Stimulated activated naive CD8-positive, alpha-beta T cell treated with anti-CD3 and anti-CD28 coated beads, Interleukin-15, amount 100 ng/mL, for 72 hours (primary cell): ENCODE measurements around the gene AJM1.
A peak's percentile ranks its signal among the peaks of the same experiment; 100 is the strongest.

Experiments
- ATAC-seq: fragments of 150-1000 bp; cut with Tn5 transposase; 2 replicates; pipeline ENCODE4 v1.10.0; 2021; ENCODE audit warnings: mild to moderate bottlenecking, moderate library complexity
- DNase-seq, 2 donors: peaks; one replicate each; pipeline ENCODE4 v3.0.0; 2021 to 2022
- H3K27ac Mint-ChIP-seq, 2 donors: one replicate each; pipeline ENCODE4 v1.8.0; 2022; ENCODE audit warnings: mild to moderate bottlenecking in 2 of 2, mixed read lengths in 2 of 2, moderate library complexity in 2 of 2
- H3K27me3 Mint-ChIP-seq: one replicate; pipeline ENCODE4 v1.8.0; 2022; ENCODE audit warnings: mixed read lengths
- H3K4me1 Mint-ChIP-seq: one replicate; pipeline ENCODE4 v1.8.0; 2022; ENCODE audit warnings: mild to moderate bottlenecking, mixed read lengths
- H3K4me3 Mint-ChIP-seq, 2 donors: one replicate each; pipeline ENCODE4 v1.8.0; 2022; ENCODE audit warnings: mild to moderate bottlenecking in 2 of 2, mixed read lengths in 2 of 2, moderate library complexity in 1 of 2
- H3K9me3 Mint-ChIP-seq, 2 donors: one replicate each; pipeline ENCODE4 v1.8.0; 2022; ENCODE audit warnings: mixed read lengths in 2 of 2

The AJM1 gene

DNA sequence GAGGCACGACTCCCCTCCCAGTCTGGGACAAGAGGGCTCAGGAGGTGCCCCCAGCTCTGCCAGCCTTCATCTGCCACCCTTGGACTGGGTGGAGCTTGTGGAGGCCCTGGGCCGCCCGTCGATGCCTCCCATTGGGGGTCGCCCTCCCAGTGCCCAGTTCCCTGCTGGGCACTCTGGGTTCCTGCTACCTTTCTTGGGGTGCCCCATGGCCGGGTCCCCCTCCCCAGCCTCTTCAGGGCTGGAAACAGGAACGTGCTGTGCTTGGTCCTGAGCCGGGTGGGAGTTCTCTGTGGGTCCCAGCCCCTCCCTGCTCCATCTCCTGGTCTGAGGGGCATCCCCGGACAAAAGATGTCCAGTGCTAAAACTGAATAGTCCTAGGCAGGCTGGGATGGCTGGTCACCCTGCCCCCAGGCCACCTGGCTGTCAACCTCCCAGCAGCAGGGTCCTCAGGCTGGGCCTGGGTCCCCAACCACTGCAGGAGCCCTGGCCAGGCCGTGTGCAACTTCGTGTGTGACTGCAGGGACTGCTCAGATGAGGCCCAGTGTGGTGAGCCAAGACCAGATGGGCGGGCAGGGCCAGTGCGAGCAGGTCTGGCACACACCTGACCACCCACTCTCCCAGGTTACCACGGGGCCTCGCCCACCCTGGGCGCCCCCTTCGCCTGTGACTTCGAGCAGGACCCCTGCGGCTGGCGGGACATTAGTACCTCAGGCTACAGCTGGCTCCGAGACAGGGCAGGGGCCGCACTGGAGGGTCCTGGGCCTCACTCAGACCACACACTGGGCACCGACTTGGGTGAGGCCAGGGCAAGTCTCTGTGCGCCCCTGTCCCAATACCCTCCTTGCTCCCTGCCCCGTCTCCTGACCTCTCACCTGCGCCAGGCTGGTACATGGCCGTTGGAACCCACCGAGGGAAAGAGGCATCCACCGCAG lies 10.7 kb downstream of the AJM1 start:
- Mint-ChIP-seq H3K4me3 (no peak overlapping the region), H3K27ac (no peak overlapping the region), H3K9me3 (no peaks in the 10 kb centered on the region), H3K4me1 (peaks cover 23% of the 10 kb centered on the region), H3K27me3 (peaks cover 3% of the 10 kb centered on the region)
- no peak for DNase-seq
- ATAC-seq = no peak

DNA sequence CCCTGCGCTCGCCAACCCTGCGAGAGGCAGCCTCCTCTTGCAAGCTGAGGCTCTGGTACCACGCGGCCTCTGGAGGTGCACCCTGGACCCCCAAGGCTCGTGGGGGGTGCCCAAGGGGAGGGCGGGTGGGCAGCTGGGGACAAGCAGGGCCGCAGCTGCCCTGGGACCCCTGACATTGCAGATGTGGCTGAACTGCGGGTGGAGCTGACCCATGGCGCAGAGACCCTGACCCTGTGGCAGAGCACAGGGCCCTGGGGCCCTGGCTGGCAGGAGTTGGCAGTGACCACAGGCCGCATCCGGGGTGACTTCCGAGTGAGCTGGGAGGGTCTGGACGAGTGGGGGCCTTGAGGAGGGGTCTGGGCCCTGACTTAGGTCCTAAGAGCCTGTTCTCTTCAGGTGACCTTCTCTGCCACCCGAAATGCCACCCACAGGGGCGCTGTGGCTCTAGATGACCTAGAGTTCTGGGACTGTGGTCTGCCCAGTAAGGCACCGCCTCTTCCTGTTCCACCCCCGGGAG lies 11.4 kb downstream of the AJM1 start:
- Mint-ChIP-seq H3K4me1 (peaks cover 21% of the 10 kb centered on the region), H3K27me3 (no peaks in the 10 kb centered on the region), H3K27ac (no peak overlapping the region), H3K4me3 (no peak overlapping the region), H3K9me3 (no peaks in the 10 kb centered on the region)
- DNase-seq = no peak
- no peak for ATAC-seq

DNA sequence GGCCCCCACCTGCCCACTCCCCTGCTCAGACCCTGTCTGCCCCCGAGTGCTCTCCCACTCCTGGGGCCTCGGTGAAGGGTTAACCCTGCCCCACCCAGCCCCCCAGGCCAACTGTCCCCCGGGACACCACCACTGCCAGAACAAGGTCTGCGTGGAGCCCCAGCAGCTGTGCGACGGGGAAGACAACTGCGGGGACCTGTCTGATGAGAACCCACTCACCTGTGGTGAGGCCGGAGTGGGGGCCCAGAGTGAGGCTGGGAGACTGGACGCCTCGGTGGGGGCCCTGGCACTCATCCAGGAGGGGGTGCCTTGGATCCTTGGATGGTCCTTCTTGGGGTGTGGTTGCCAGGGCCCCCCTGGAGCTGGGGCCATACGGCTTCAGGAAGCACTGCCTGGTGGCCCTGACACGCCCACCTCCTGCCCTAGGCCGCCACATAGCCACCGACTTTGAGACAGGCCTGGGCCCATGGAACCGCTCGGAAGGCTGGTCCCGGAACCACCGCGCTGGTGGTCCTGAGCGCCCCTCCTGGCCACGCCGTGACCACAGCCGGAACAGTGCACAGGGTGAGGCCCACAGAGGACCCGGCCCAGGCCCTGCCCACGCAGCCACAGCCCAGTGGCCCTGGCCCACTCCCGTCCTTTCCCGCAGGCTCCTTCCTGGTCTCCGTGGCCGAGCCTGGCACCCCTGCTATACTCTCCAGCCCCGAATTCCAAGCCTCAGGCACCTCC lies 12.0 kb downstream of the AJM1 start:
- Mint-ChIP-seq H3K27me3 (no peaks in the 10 kb centered on the region), H3K27ac (peak overlapping the region in 1 of 2 donors; percentile 90), H3K4me3 (no peak overlapping the region), H3K9me3 (no peaks in the 10 kb centered on the region), H3K4me1 (peaks cover 21% of the 10 kb centered on the region)
- no peak for DNase-seq
- ATAC-seq = no peak

DNA sequence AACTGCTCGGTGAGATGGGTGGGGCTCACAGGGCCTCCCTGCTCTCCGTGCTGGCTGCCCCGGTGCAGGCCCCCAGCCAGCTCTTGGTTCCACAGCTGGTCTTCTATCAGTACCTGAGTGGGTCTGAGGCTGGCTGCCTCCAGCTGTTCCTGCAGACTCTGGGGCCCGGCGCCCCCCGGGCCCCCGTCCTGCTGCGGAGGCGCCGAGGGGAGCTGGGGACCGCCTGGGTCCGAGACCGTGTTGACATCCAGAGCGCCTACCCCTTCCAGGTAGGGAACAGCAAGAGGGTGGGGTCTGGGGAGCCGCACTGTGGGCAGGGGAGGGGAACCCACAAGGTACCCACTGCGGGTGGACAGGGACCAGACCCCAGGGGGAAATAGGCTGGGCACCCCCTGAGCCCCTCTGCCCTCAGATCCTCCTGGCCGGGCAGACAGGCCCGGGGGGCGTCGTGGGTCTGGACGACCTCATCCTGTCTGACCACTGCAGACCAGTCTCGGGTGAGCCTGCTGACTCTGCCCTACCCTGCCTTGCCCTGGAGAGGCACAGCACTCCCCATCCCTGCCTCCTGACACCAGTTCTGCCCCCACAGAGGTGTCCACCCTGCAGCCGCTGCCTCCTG lies 12.7 kb downstream of the AJM1 start:
- Mint-ChIP-seq H3K4me1 (peaks cover 16% of the 10 kb centered on the region), H3K4me3 (no peak overlapping the region), H3K9me3 (no peaks in the 10 kb centered on the region), H3K27me3 (no peaks in the 10 kb centered on the region), H3K27ac (peak overlapping the region in 1 of 2 donors; percentile 90)
- ATAC-seq (no peak), DNase-seq (no peak)

DNA sequence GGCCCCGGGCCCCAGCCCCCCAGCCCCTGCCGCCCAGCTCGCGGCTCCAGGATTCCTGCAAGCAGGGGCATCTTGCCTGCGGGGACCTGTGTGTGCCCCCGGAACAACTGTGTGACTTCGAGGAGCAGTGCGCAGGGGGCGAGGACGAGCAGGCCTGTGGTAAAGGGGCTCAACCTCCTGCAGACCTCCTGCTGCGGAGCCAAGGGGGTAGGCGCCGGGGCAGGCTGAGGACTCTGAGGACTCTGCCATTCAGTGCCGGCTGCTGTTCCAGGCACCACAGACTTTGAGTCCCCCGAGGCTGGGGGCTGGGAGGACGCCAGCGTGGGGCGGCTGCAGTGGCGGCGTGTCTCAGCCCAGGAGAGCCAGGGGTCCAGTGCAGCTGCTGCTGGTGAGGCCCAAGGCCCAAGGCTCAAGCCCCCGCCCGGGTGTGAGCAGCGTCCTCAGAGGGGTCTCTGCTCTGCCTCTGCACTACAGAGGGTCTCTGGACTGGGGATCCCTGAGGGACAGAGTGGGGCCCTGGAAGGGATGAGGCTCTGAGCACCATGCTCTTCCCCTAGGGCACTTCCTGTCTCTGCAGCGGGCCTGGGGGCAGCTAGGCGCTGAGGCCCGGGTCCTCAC lies 13.3 kb downstream of the AJM1 start:
- no peaks in the 10 kb centered on the region for H3K27me3 Mint-ChIP-seq
- no peak for ATAC-seq

DNA sequence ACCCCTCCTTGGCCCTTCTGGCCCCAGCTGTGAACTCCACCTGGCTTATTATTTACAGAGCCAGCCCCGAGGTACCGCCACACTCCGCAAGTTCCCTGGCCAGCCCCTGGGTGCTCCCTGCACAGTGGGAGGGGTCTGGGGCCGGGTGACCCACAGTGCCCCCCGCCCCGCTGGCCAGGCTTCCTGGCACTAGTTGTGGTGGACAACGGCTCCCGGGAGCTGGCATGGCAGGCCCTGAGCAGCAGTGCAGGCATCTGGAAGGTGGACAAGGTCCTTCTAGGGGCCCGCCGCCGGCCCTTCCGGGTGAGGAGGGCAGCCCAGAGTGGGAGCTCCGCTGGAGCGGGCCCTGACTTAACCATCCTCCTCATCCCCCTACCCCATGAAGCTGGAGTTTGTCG lies 13.8 kb downstream of the AJM1 start:
- H3K27ac Mint-ChIP-seq = no peak overlapping the region
- H3K4me3 Mint-ChIP-seq = no peak overlapping the region
- no peak for DNase-seq
- no peaks in the 10 kb centered on the region for H3K9me3 Mint-ChIP-seq
- no peaks in the 10 kb centered on the region for H3K27me3 Mint-ChIP-seq
- H3K4me1 Mint-ChIP-seq = peaks cover 5% of the 10 kb centered on the region
- no peak for ATAC-seq

More for the DNA sequence above, 13.3 kb downstream of the AJM1 start:
- DNase-seq = peak in 1 of 2 donors; percentile 8
- Mint-ChIP-seq H3K27ac (no peak overlapping the region), H3K9me3 (no peaks in the 10 kb centered on the region), H3K4me3 (no peak overlapping the region), H3K4me1 (peaks cover 10% of the 10 kb centered on the region)

DNA sequence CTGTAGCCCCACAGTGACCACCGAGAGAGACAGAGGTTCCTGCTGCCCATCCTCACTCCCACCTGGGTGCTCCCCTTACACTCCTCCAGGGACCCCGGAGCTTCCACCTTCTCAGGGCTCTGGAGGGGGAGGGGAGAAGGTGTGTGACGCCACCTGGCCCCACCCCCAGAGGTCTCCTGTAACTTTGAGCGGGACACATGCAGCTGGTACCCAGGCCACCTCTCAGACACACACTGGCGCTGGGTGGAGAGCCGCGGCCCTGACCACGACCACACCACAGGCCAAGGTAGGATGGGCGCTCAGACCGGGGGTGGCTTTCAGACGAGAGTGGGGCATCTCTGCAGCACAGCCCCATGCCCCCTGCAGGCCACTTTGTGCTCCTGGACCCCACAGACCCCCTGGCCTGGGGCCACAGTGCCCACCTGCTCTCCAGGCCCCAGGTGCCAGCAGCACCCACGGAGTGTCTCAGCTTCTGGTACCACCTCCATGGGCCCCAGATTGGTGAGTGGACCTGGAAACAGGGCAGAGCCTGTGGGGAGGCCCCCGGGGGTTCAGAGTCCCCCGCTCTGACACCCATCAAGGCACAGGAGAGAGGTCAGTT lies 14.4 kb downstream of the AJM1 start:
- Mint-ChIP-seq H3K9me3 (no peaks in the 10 kb centered on the region), H3K4me3 (no peak overlapping the region), H3K4me1 (no peaks in the 10 kb centered on the region), H3K27me3 (no peaks in the 10 kb centered on the region), H3K27ac (no peak overlapping the region)
- no peak for ATAC-seq
- DNase-seq = peak in 1 of 2 donors; percentile 13

DNA sequence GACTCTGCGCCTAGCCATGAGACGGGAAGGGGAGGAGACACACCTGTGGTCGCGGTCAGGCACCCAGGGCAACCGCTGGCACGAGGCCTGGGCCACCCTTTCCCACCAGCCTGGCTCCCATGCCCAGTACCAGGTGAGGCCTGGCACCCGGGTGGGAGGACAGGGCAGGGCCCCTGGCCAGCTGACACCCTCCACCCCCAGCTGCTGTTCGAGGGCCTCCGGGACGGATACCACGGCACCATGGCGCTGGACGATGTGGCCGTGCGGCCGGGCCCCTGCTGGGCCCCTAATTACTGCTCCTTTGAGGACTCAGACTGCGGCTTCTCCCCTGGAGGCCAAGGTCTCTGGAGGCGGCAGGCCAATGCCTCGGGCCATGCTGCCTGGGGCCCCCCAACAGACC lies 14.9 kb downstream of the AJM1 start:
- H3K4me3 Mint-ChIP-seq = no peak overlapping the region
- ATAC-seq = no peak
- no peaks in the 10 kb centered on the region for H3K4me1 Mint-ChIP-seq
- no peaks in the 10 kb centered on the region for H3K9me3 Mint-ChIP-seq
- H3K27me3 Mint-ChIP-seq = no peaks in the 10 kb centered on the region
- peak in 1 of 2 donors; percentile 9 for DNase-seq
- H3K27ac Mint-ChIP-seq = no peak overlapping the region

DNA sequence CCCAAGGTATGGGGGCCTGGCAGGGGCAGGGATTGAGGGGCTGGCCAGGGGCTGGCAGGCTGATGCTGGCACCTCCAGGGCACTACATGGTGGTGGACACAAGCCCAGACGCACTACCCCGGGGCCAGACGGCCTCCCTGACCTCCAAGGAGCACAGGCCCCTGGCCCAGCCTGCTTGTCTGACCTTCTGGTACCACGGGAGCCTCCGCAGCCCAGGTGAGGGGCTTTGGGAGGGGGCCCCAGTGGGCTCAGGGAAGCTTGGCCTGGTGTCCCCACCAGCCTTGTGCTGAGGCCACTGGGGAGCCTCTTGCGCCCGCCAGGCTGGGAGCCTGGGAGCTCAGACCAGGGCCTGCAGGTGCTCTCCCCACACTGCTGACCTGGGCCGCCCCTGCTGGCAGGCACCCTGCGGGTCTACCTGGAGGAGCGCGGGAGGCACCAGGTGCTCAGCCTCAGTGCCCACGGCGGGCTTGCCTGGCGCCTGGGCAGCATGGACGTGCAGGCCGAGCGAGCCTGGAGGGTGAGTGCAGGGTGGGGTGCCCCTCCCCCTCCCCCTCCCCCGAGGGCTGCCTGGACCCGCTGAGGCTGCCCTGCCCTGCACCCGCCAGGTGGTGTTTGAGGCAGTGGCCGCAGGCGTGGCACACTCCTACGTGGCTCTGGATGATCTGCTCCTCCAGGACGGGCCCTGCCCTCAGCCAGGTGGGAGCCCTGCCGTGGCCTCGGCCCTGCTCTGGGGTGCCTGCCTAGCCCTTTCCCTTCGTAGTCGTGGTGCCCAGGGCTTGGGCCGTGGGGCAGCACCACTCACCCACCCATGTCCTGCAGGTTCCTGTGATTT lies 15.5 kb downstream of the AJM1 start:
- no peaks in the 10 kb centered on the region for H3K9me3 Mint-ChIP-seq
- peak; percentile 14 for ATAC-seq
- no peak overlapping the region for H3K27ac Mint-ChIP-seq

DNA sequence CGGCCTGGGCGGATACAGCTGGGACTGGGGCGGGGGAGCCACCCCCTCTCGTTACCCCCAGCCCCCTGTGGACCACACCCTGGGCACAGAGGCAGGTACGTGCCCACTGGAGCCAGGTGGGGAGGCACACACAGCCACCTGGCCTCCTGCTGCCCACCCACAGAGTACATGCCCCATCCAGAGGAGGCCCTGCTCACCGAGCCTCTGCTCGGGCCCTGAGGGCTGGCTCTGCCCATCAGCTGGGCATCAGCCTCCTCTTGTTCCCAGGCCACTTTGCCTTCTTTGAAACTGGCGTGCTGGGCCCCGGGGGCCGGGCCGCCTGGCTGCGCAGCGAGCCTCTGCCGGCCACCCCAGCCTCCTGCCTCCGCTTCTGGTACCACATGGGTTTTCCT lies 16.2 kb downstream of the AJM1 start:
- Mint-ChIP-seq H3K9me3 (no peaks in the 10 kb centered on the region), H3K4me1 (peaks cover 4% of the 10 kb centered on the region), H3K4me3 (no peak overlapping the region), H3K27me3 (no peaks in the 10 kb centered on the region), H3K27ac (no peak overlapping the region)
- DNase-seq (no peak), ATAC-seq (peak; percentile 5)

More for the DNA sequence above, 15.5 kb downstream of the AJM1 start:
- no peaks in the 10 kb centered on the region for H3K27me3 Mint-ChIP-seq
- no peak overlapping the region for H3K4me3 Mint-ChIP-seq
- DNase-seq = peak in 1 of 2 donors; percentile 12
- no peaks in the 10 kb centered on the region for H3K4me1 Mint-ChIP-seq

DNA sequence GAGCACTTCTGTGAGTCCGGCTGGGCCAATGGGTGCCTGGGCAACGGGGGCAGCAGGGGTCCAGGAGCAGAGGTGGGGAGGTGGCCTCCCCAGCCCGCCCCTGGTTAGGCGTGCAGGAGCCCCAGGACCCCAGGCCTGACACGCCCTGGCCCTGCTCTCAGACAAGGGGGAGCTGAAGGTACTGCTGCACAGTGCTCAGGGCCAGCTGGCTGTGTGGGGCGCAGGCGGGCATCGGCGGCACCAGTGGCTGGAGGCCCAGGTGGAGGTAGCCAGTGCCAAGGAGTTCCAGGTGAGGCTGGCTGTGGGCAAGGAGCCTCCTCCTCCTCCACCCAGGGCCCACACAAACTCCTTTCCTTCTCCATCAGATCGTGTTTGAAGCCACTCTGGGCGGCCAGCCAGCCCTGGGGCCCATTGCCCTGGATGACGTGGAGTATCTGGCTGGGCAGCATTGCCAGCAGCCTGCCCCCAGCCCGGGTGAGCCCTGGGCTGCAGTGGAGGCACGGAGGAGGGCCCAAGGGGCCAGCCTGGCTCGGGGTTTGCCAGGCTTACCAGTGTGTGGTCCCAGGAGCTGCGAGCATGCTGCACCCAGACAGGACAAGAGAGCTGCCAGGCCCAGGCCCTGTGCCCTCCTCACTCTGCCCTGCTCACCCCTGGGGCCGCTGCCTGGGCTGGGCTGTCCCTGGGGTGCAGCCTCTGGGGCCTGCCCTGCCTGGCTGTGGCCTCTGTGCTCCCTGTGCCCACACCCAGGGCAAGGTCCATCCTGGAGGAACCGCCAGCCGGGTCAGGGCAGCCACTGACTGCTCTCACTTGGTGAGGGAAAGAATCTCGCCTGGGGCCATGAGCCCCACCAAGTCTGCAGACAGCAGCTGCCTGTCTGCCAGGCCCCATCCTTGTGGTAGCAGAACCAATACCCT lies 16.8 kb downstream of the AJM1 start:
- no peaks in the 10 kb centered on the region for H3K9me3 Mint-ChIP-seq
- peak in 1 of 2 donors; percentile 12 for DNase-seq
- no peak overlapping the region for H3K27ac Mint-ChIP-seq
- no peak overlapping the region for H3K4me3 Mint-ChIP-seq
- no peaks in the 10 kb centered on the region for H3K27me3 Mint-ChIP-seq
- H3K4me1 Mint-ChIP-seq = peaks cover 9% of the 10 kb centered on the region
- ATAC-seq = peak; percentile 7

DNA sequence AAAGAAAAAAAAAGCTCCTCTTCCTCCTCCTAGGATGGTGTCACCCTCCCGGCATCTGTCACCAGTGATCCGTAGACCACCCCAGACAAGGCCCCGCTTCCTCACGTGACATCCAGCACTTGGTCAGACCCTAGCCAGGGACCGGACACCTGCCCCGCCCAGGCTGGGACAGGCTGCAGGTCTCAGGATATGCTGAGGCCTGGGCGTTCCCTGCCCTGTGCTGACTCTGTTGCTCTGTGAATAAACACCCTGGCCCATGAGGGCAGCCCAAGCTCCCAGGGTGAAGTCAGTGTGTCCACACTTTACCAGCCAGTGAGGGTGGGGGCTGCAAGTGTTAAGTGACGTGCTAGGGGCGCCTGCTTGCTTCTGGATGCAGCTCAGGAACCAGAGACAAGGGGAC lies 18.3 kb downstream of the AJM1 start:
- no peak for DNase-seq
- H3K27ac Mint-ChIP-seq = no peak overlapping the region
- H3K4me3 Mint-ChIP-seq = no peak overlapping the region
- no peaks in the 10 kb centered on the region for H3K27me3 Mint-ChIP-seq
- H3K9me3 Mint-ChIP-seq = no peaks in the 10 kb centered on the region
- peaks cover 19% of the 10 kb centered on the region for H3K4me1 Mint-ChIP-seq
- ATAC-seq = no peak
